H9 (cell line): Measurements from ENCODE around the gene RBMS2. TPM values are rescaled to one million over a fixed set of nuclear protein-coding genes. Genes with fewer than 3 reads are reported as not detected.
A peak's percentile ranks its signal among the peaks of the same experiment; 100 is the strongest.

Experiments used
- DNase-seq: peaks from one replicate; pipeline ENCODE4 v3.0.0-alpha.2; 2017
- H2AFZ ChIP-seq: one replicate; pipeline ENCODE4 v1.6.1; 2013; ENCODE audit warnings: mild to moderate bottlenecking, low read length, control low read depth, moderate library complexity
- H2AK5ac ChIP-seq: 2 replicates; pipeline ENCODE4 v1.6.1; 2013; ENCODE audit warnings: low read length, control low read depth, mixed read lengths; ENCODE audit not compliant: insufficient read length
- H2BK120ac ChIP-seq: one replicate; pipeline ENCODE4 v1.6.1; 2013; ENCODE audit warnings: low read depth, mild to moderate bottlenecking, low read length, control low read depth, inconsistent platforms; ENCODE audit not compliant: poor library complexity, severe bottlenecking
- H2BK12ac ChIP-seq: 2 replicates; pipeline ENCODE4 v1.6.1; 2013; ENCODE audit warnings: low read length, control low read depth, mixed read lengths, low read depth; ENCODE audit not compliant: insufficient read length
- H2BK15ac ChIP-seq: 2 replicates; pipeline ENCODE4 v1.6.1; 2013; ENCODE audit warnings: low read depth, low read length, control low read depth
- H2BK20ac ChIP-seq: one replicate; pipeline ENCODE4 v1.6.1; 2013; ENCODE audit warnings: low read depth, mild to moderate bottlenecking, low read length, control low read depth, inconsistent platforms; ENCODE audit not compliant: poor library complexity, severe bottlenecking
- H2BK5ac ChIP-seq: 2 replicates; pipeline ENCODE4 v1.6.1; 2013; ENCODE audit warnings: low read length, control low read depth, mixed read lengths; ENCODE audit not compliant: insufficient read length
- H3K14ac ChIP-seq: 2 replicates; pipeline ENCODE4 v1.6.1; 2013; ENCODE audit warnings: low read length, control low read depth; ENCODE audit not compliant: insufficient read depth
- H3K18ac ChIP-seq: 2 replicates; pipeline ENCODE4 v1.6.1; 2013; ENCODE audit warnings: low read depth, mild to moderate bottlenecking, mixed read lengths, low read length, control low read depth; ENCODE audit not compliant: insufficient read length
- H3K23ac ChIP-seq: 2 replicates; pipeline ENCODE4 v1.6.1; 2013; ENCODE audit warnings: low read length, control low read depth, mixed read lengths, low read depth; ENCODE audit not compliant: insufficient read length
- H3K23me2 ChIP-seq: 2 replicates; pipeline ENCODE4 v1.6.1; 2013; ENCODE audit warnings: low read depth, mild to moderate bottlenecking, mixed read lengths, low read length, control low read depth; ENCODE audit not compliant: insufficient read length, poor library complexity, severe bottlenecking
- H3K27ac ChIP-seq: 2 replicates; pipeline ENCODE4 v1.5.1; 2013; ENCODE audit warnings: low read length, control low read depth, mixed read lengths, low read depth; ENCODE audit not compliant: insufficient read length
- H3K27me3 ChIP-seq: 2 replicates; pipeline ENCODE4 v1.6.1; 2013; ENCODE audit warnings: low read length, control low read depth, inconsistent platforms; ENCODE audit not compliant: insufficient read depth
- H3K4ac ChIP-seq: 2 replicates; pipeline ENCODE4 v1.6.1; 2013; ENCODE audit warnings: low read depth, mild to moderate bottlenecking, control low read depth, inconsistent platforms, low read length, moderate library complexity
- H3K4me1 ChIP-seq: 2 replicates; pipeline ENCODE4 v1.6.1; 2013; ENCODE audit warnings: low read length, control low read depth, inconsistent platforms; ENCODE audit not compliant: insufficient read depth
- H3K4me2 ChIP-seq: 2 replicates; pipeline ENCODE4 v1.6.1; 2013; ENCODE audit warnings: low read length, control low read depth, mixed read lengths; ENCODE audit not compliant: insufficient read length, insufficient read depth
- H3K56ac ChIP-seq: 2 replicates; pipeline ENCODE4 v1.6.1; 2013; ENCODE audit warnings: low read depth, mild to moderate bottlenecking, mixed read lengths, low read length, control low read depth; ENCODE audit not compliant: insufficient read length
- H3K79me1 ChIP-seq: 2 replicates; pipeline ENCODE4 v1.6.1; 2013; ENCODE audit warnings: low read depth, mild to moderate bottlenecking, moderate library complexity, low read length, control low read depth, inconsistent platforms; ENCODE audit not compliant: insufficient read depth, poor library complexity, severe bottlenecking
- H3K79me2 ChIP-seq: 2 replicates; pipeline ENCODE4 v1.6.1; 2013; ENCODE audit warnings: low read length, control low read depth, inconsistent platforms; ENCODE audit not compliant: insufficient read depth
- H3K9ac ChIP-seq: 2 replicates; pipeline ENCODE4 v1.6.1; 2013; ENCODE audit warnings: low read length, control low read depth, mixed read lengths; ENCODE audit not compliant: insufficient read length; ENCODE audit errors: extremely low read depth
- H3K9me3 ChIP-seq: one replicate; pipeline ENCODE4 v1.6.1; 2013; ENCODE audit warnings: low read depth, low read length, inconsistent platforms; ENCODE audit not compliant: control insufficient read depth
- H3T11ph ChIP-seq: one replicate; pipeline ENCODE4 v1.6.1; 2013; ENCODE audit warnings: mild to moderate bottlenecking, low read length, control low read depth, inconsistent platforms
- H4K20me1 ChIP-seq: one replicate; pipeline ENCODE4 v1.6.1; 2013; ENCODE audit not compliant: control insufficient read depth, insufficient read length, insufficient read depth
- H4K5ac ChIP-seq: 2 replicates; pipeline ENCODE4 v1.6.1; 2013; ENCODE audit warnings: low read depth, mild to moderate bottlenecking, mixed read lengths, low read length, control low read depth; ENCODE audit not compliant: insufficient read length
- H4K8ac ChIP-seq: replicated peaks from 2 replicates; pipeline ENCODE4 v1.6.1; 2013; ENCODE audit warnings: low read length, control low read depth, mixed read lengths, low read depth; ENCODE audit not compliant: insufficient read length
- H4K91ac ChIP-seq: 2 replicates; pipeline ENCODE4 v1.6.1; 2013; ENCODE audit warnings: low read depth, mild to moderate bottlenecking, moderate library complexity, mixed read lengths, low read length, control low read depth; ENCODE audit not compliant: insufficient read length
- H3K27ac Mint-ChIP-seq, 3 experiments: 2 replicates in 2 of 3; 3 replicates in 1 of 3; pipeline ENCODE4 v1.8.0; 2020 to 2021; ENCODE audit warnings: mixed read lengths in 3 of 3, mild to moderate bottlenecking in 1 of 3, moderate library complexity in 1 of 3
- H3K27me3 Mint-ChIP-seq: 2 replicates; pipeline ENCODE4 v1.8.0; 2021; ENCODE audit warnings: low read depth, mild to moderate bottlenecking, moderate library complexity, mixed read lengths
- H3K36me3 Mint-ChIP-seq, 3 experiments: 2 replicates in 2 of 3; 3 replicates in 1 of 3; pipeline ENCODE4 v1.8.0; 2020 to 2021; ENCODE audit warnings: low read depth in 3 of 3, mixed read lengths in 3 of 3; ENCODE audit not compliant: insufficient read depth in 1 of 3
- H3K4me1 Mint-ChIP-seq, 2 experiments: 2 replicates each; pipeline ENCODE4 v1.8.0; 2020; ENCODE audit warnings: mixed read lengths in 2 of 2
- H3K4me3 Mint-ChIP-seq, 2 experiments: 2 replicates in 1 of 2; 3 replicates in 1 of 2; pipeline ENCODE4 v1.8.0; 2020 to 2021; ENCODE audit warnings: mild to moderate bottlenecking in 2 of 2, mixed read lengths in 2 of 2, moderate library complexity in 1 of 2
- H3K9me3 Mint-ChIP-seq, 2 experiments: 2 replicates in 1 of 2; 3 replicates in 1 of 2; pipeline ENCODE4 v1.8.0; 2020; ENCODE audit warnings: mild to moderate bottlenecking in 2 of 2, mixed read lengths in 2 of 2, moderate library complexity in 1 of 2
- CTCF ChIP-seq: fragments of 200-600 bp; sonication (generic); conservative IDR thresholded peaks from 3 replicates; pipeline ENCODE4 v1.8.0; 2021; ENCODE audit warnings: antibody characterized with exemption, mild to moderate bottlenecking
- WGBS: extraction: QIAGEN DNeasy Blood & Tissue Kit; methylation state at CpG from one replicate; pipeline ENCODE4 v1.1.7; 2013; ENCODE audit warnings: missing lambda C conversion rate, low lambda C conversion rate, mixed read lengths; ENCODE audit not compliant: insufficient read length; ENCODE audit errors: extremely low coverage; 5-methylcytosine and 5-hydroxymethylcytosine counted together
- total RNA-seq: library from RNA; stranded (reverse); gene quantifications from 2 replicates; pipeline ENCODE4 v1.2.1, GENCODE V29; 2021

The RBMS2 gene
- total RNA-seq, 1 experiment from 2014 or later = 9.5 TPM

- no peak overlapping the region for H4K5ac ChIP-seq
- no peak overlapping the region for H3K9ac ChIP-seq
- H4K8ac ChIP-seq = no peak overlapping the region
- no peaks in the 10 kb centered on the region for H3K9me3 Mint-ChIP-seq
- no peak overlapping the region for H4K91ac ChIP-seq
- no peak overlapping the region for H2BK12ac ChIP-seq
- H3K4me1 Mint-ChIP-seq = no peaks in the 10 kb centered on the region
- no peak overlapping the region for H2BK5ac ChIP-seq
- H3K23ac ChIP-seq = no peak overlapping the region
- H3K4ac ChIP-seq = no peak overlapping the region
- H3K27ac ChIP-seq = no peak overlapping the region
- H3K4me2 ChIP-seq = no peak overlapping the region
- peaks cover 0 to 23% (median 5%) of the 10 kb centered on the region in 3 experiments; a peak in 4 of 7 replicates for H3K36me3 Mint-ChIP-seq
- H3K4me1 ChIP-seq = no peaks in the 10 kb centered on the region
- no peak overlapping the region for H3T11ph ChIP-seq
- no peaks in the 10 kb centered on the region for H3K27me3 Mint-ChIP-seq
- DNase-seq = no peak
- no peak overlapping the region for H3K56ac ChIP-seq
- H4K20me1 ChIP-seq = no peaks in the 10 kb centered on the region
- H2AFZ ChIP-seq = no peak overlapping the region
- H2BK20ac ChIP-seq = no peak overlapping the region
- no CpG with 5 or more reads among the region's 6 CpGs for WGBS
- no peak overlapping the region for H2BK120ac ChIP-seq
- H3K79me2 ChIP-seq = no peaks in the 10 kb centered on the region
- no peaks in the 10 kb centered on the region for H3K27me3 ChIP-seq
- no peak overlapping the region for H3K18ac ChIP-seq
- no peak for TF ChIP-seq CTCF
- H3K27ac Mint-ChIP-seq = peak overlapping the region in 1 of 3 experiments; percentile 68; a peak in 2 of 7 replicates
- H3K23me2 ChIP-seq = no peaks in the 10 kb centered on the region
- no peak overlapping the region for H2BK15ac ChIP-seq
- no peak overlapping the region for H3K14ac ChIP-seq
- H3K79me1 ChIP-seq = no peaks in the 10 kb centered on the region
- no peaks in the 10 kb centered on the region for H3K9me3 ChIP-seq
- no peak overlapping the region for H3K4me3 Mint-ChIP-seq
- no peak overlapping the region for H2AK5ac ChIP-seq
These were observed 43.9 kb upstream of the RBMS2 start for GRCh38 chr12:56477521-56478225.
